ENCODE results near the gene UGDH. TPM values are rescaled to one million over a fixed set of nuclear protein-coding genes. Genes with fewer than 3 reads are reported as not detected.
A peak's percentile ranks its signal among the peaks of the same experiment; 100 is the strongest.

UGDH gene
- total and polyA plus RNA-seq, 9 of the 15 experiments (the other 6 are each of a cell fraction or from before 2014, with no cell fraction given): 5.5 to 21.7 (median 16.2) TPM

DNA sequence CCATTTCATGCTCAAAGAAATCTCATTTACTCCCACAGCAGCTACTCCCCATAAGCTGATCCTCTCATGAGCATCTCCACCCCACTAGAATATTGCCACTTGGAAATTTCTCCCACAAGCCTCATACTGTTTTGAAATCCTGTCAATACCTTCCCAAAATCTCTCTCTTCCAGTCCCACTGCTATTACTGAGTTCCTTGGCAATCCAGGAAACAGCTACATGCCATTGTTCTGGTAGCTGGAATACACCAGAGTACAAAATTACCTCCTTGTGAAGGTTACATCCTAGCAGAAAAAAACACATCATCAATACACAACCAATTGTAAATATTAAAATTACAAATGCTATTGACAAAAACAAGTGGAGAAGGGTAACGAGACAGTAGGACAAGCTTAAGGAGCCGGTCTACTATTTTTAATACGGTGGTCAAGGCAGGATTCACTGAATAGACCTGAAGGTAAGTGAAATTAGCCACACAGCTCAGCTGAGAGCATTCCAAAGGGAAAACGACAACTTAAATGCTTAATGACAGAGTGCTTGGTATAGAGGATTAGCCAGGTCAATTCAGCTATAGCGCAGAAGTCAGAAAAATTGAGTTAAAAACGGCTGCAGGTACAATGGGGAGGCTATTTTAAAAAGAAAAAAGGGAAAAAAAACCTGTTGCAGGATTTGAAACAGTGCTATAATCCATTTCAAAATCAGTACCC lies 74.9 kb downstream of the UGDH start (continued):
- no peak for TF ChIP-seq SMC3 (conservative IDR thresholded peaks at IDR 0.05; ENCODE audit: insufficient read depth, low read depth, low read length)
- no peak for TF ChIP-seq MTA3 (IDR thresholded peaks at IDR 0.05; ENCODE audit: borderline replicate concordance)
- no peak for TF ChIP-seq ZNF23 (CRISPR knock-in tag; IDR thresholded peaks at IDR 0.05)
- peak; percentile 38; the same call in 1 of the 2 replicates for TF ChIP-seq POLR2AphosphoS5 (IDR thresholded peaks at IDR 0.05; ENCODE audit: control insufficient read depth, insufficient read depth, low read depth, low read length)
- TF ChIP-seq SP1 (CRISPR knock-in tag; IDR thresholded peaks at IDR 0.05): no peak
- TF ChIP-seq, protein P1, sequence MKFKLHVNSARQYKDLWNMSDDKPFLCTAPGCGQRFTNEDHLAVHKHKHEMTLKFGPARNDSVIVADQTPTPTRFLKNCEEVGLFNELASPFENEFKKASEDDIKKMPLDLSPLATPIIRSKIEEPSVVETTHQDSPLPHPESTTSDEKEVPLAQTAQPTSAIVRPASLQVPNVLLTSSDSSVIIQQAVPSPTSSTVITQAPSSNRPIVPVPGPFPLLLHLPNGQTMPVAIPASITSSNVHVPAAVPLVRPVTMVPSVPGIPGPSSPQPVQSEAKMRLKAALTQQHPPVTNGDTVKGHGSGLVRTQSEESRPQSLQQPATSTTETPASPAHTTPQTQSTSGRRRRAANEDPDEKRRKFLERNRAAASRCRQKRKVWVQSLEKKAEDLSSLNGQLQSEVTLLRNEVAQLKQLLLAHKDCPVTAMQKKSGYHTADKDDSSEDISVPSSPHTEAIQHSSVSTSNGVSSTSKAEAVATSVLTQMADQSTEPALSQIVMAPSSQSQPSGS (CRISPR knock-in tag; IDR thresholded peaks at IDR 0.05): no peak
- TF ChIP-seq COPS2 (conservative IDR thresholded peaks at IDR 0.05): no peak
- no peak for TF ChIP-seq ZNF143 (CRISPR knock-in tag; IDR thresholded peaks at IDR 0.05)
- TF ChIP-seq RBM22 (IDR thresholded peaks at IDR 0.05; ENCODE audit: low read depth, low read length, poor library complexity, severe bottlenecking): no peak
- TF ChIP-seq SMAD2 (IDR thresholded peaks at IDR 0.05; ENCODE audit: low read depth, low read length): no peak
- TF ChIP-seq ZNF232 (CRISPR knock-in tag; IDR thresholded peaks at IDR 0.05): no peak
- TF ChIP-seq SMAD1 (IDR thresholded peaks at IDR 0.05; ENCODE audit: low read depth, low read length, partially characterized antibody): no peak
- TF ChIP-seq, protein P2, sequence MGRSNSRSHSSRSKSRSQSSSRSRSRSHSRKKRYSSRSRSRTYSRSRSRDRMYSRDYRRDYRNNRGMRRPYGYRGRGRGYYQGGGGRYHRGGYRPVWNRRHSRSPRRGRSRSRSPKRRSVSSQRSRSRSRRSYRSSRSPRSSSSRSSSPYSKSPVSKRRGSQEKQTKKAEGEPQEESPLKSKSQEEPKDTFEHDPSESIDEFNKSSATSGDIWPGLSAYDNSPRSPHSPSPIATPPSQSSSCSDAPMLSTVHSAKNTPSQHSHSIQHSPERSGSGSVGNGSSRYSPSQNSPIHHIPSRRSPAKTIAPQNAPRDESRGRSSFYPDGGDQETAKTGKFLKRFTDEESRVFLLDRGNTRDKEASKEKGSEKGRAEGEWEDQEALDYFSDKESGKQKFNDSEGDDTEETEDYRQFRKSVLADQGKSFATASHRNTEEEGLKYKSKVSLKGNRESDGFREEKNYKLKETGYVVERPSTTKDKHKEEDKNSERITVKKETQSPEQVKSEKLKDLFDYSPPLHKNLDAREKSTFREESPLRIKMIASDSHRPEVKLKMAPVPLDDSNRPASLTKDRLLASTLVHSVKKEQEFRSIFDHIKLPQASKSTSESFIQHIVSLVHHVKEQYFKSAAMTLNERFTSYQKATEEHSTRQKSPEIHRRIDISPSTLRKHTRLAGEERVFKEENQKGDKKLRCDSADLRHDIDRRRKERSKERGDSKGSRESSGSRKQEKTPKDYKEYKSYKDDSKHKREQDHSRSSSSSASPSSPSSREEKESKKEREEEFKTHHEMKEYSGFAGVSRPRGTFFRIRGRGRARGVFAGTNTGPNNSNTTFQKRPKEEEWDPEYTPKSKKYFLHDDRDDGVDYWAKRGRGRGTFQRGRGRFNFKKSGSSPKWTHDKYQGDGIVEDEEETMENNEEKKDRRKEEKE (IDR thresholded peaks at IDR 0.05; ENCODE audit: borderline replicate concordance in 1 of 2, control insufficient read depth in 1 of 2, low read depth in 2 of 2, low read length in 1 of 2): 0 out of 4 replicates have a peak, but pooled peaks of 1 of the 2 experiments have one; percentile 45
- no peak for TF ChIP-seq BRD4 (IDR thresholded peaks at IDR 0.05)
- TF ChIP-seq FOXJ3 (CRISPR knock-in tag; IDR thresholded peaks at IDR 0.05): no peak
- no peak for TF ChIP-seq ZNF197 (CRISPR knock-in tag; IDR thresholded peaks at IDR 0.05; ENCODE audit: low read depth)
- TF ChIP-seq GABPA (tag; conservative IDR thresholded peaks at IDR 0.05; ENCODE audit: low read depth): no peak
- TF ChIP-seq ZNF695 (CRISPR knock-in tag; IDR thresholded peaks at IDR 0.05): no peak
- no peak for TF ChIP-seq TFAP4 (CRISPR knock-in tag; IDR thresholded peaks at IDR 0.05; ENCODE audit: borderline replicate concordance)
